ENCODE data around the gene GLB1L2.

DNA sequence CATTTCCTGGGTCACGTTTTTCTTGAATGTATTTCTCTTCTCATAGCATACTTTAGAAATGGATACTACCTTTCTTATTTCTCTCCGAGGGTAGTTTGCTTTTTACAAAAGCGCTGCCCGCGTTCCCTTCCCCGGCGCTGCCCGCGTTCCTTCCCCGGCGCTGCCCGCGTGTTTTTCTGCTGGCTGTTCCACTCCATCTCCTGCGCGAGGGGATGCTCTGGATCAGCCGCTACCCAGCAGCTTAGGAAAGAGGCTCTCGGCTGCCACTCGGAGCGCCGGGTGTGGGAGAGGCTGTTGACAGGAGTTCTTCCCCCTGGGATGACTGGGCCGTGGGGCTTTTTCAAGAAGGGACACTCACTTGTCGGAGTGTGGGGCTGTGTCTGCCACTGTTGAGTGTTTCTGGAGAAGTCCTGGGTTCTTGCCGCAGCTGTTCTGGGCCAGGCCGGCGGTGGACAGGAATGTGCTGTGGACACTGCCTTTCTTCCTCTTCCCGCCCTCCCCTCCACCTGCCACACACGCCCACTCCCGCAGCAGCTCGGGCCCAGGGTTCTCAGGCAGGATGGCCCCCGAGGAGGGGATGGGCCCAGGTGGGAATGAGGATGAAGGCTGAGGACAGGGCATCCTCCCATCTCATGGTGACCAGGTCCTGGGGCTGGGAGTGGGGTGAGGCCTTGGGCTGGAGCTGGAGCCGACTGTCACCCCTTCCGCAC, 30.6 kb downstream of the GLB1L2 start:
- TF ChIP-seq, protein P1, sequence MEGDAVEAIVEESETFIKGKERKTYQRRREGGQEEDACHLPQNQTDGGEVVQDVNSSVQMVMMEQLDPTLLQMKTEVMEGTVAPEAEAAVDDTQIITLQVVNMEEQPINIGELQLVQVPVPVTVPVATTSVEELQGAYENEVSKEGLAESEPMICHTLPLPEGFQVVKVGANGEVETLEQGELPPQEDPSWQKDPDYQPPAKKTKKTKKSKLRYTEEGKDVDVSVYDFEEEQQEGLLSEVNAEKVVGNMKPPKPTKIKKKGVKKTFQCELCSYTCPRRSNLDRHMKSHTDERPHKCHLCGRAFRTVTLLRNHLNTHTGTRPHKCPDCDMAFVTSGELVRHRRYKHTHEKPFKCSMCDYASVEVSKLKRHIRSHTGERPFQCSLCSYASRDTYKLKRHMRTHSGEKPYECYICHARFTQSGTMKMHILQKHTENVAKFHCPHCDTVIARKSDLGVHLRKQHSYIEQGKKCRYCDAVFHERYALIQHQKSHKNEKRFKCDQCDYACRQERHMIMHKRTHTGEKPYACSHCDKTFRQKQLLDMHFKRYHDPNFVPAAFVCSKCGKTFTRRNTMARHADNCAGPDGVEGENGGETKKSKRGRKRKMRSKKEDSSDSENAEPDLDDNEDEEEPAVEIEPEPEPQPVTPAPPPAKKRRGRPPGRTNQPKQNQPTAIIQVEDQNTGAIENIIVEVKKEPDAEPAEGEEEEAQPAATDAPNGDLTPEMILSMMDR (IDR thresholded peaks at IDR 0.05; ENCODE audit: low read length): no peak
- TF ChIP-seq EZH2 (IDR thresholded peaks at IDR 0.05; ENCODE audit: borderline replicate concordance, low read length): no peak
